Measurements from ENCODE around the gene TLCD3A.
"Not testable (repeated sequence)": the region's sequence is repeated elsewhere in the genome, so short reads cannot be mapped to it uniquely, and the experiment has no call there.

TLCD3A gene

GRCh38 chr17:718075-718474 lies 14.3 kb upstream of the TLCD3A start:
- DNase-seq: no peak

GRCh38 chr17:720706-721539 lies 11.5 kb upstream of the TLCD3A start:
- no peak for DNase-seq

- no peak for DNase-seq
These were observed 10.9 kb upstream of the TLCD3A start for GRCh38 chr17:721540-721937.

- no peak for DNase-seq
These were observed 7.3 kb upstream of the TLCD3A start for GRCh38 chr17:725084-725483.

GRCh38 chr17:725746-726145 lies 6.7 kb upstream of the TLCD3A start:
- no peak for DNase-seq

- DNase-seq: no peak
These were observed 6.0 kb upstream of the TLCD3A start for GRCh38 chr17:726271-726919.

GRCh38 chr17:728911-729310 lies 3.5 kb upstream of the TLCD3A start:
- DNase-seq: no peak

- DNase-seq: no peak
These were observed 741 bp upstream of the TLCD3A start for GRCh38 chr17:731644-732066.

GRCh38 chr17:732902-733720 lies 715 bp downstream of the TLCD3A start:
- peak; percentile 37 to 43 for DNase-seq

- DNase-seq: no peak
These were observed 1.3 kb downstream of the TLCD3A start for GRCh38 chr17:733743-734142.

- DNase-seq: no peak
These were observed 5.2 kb downstream of the TLCD3A start for GRCh38 chr17:737561-738113.

- peak in 1 of 2 donors; percentile 26 for DNase-seq
These were observed 8.0 kb downstream of the TLCD3A start for GRCh38 chr17:740240-741017.

- no peak for DNase-seq
These were observed 9.9 kb downstream of the TLCD3A start for GRCh38 chr17:742147-742793.

- DNase-seq: no peak
These were observed 10.7 kb downstream of the TLCD3A start for GRCh38 chr17:743139-743538.

- no peak for DNase-seq
These were observed 12.5 kb downstream of the TLCD3A start for GRCh38 chr17:744937-745336.

- no peak for DNase-seq
These were observed 13.0 kb downstream of the TLCD3A start for GRCh38 chr17:745406-745805.

- DNase-seq: no peak
These were observed 13.8 kb downstream of the TLCD3A start for GRCh38 chr17:746181-746580.

GRCh38 chr17:746783-747629 lies 14.6 kb downstream of the TLCD3A start:
- DNase-seq: no peak

- DNase-seq: not testable (repeated sequence)
These were observed 16.2 kb downstream of the TLCD3A start for GRCh38 chr17:748604-749003.

GRCh38 chr17:749359-749758 lies 17.0 kb downstream of the TLCD3A start:
- DNase-seq: not testable (repeated sequence)
